Measurements from ENCODE around the gene GSG1. TPM values are rescaled to one million over a fixed set of nuclear protein-coding genes. Genes with fewer than 3 reads are reported as not detected.
A peak's percentile ranks its signal among the peaks of the same experiment; 100 is the strongest.

The GSG1 gene
- total RNA-seq, 1 donor from 2014 or later: 0.23 TPM

DNA sequence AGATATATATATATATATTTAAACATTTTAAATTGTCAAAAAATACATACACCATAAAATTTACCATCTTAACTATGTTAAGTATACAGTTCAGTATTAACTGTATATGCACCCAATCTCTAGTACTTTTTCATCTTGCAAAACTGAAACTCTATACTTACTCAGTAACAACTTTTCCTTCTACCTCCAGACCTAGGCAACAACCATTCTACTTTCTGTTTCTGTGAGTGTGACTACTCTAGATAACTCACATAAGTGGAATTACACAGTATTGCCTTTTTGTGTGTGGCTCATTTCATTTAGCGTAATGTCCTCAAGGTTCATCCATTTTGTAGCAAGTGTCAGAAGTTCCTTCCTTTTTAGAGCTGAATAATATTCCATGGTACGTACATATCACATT lies 51.0 kb downstream of the GSG1 start:
- no peak overlapping the region for H3K27ac ChIP-seq (ENCODE audit: low read depth, low read length)
- no peak for TF ChIP-seq EZH2 (IDR thresholded peaks at IDR 0.05; ENCODE audit: insufficient read depth, low read length)
- TF ChIP-seq, protein P1, sequence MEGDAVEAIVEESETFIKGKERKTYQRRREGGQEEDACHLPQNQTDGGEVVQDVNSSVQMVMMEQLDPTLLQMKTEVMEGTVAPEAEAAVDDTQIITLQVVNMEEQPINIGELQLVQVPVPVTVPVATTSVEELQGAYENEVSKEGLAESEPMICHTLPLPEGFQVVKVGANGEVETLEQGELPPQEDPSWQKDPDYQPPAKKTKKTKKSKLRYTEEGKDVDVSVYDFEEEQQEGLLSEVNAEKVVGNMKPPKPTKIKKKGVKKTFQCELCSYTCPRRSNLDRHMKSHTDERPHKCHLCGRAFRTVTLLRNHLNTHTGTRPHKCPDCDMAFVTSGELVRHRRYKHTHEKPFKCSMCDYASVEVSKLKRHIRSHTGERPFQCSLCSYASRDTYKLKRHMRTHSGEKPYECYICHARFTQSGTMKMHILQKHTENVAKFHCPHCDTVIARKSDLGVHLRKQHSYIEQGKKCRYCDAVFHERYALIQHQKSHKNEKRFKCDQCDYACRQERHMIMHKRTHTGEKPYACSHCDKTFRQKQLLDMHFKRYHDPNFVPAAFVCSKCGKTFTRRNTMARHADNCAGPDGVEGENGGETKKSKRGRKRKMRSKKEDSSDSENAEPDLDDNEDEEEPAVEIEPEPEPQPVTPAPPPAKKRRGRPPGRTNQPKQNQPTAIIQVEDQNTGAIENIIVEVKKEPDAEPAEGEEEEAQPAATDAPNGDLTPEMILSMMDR (IDR thresholded peaks at IDR 0.05; ENCODE audit: insufficient read depth, low read depth, low read length): no peak
- H3K4me2 ChIP-seq (ENCODE audit: low read length): no peak overlapping the region
- H3K9ac ChIP-seq (ENCODE audit: low read length): no peak overlapping the region
- H3K36me3 ChIP-seq (ENCODE audit: insufficient read depth, low read length): no peaks in the 10 kb centered on the region
- H3K27me3 ChIP-seq (ENCODE audit: insufficient read depth, low read length): no peaks in the 10 kb centered on the region
- Mint-ChIP-seq H3K27ac (ENCODE audit: unreplicated experiment) (no peak overlapping the region), H3K4me3 (ENCODE audit: unreplicated experiment) (no peak overlapping the region), H3K36me3 (ENCODE audit: low read depth, unreplicated experiment) (peaks cover 6% of the 10 kb centered on the region), H3K9me3 (ENCODE audit: unreplicated experiment) (peaks cover 12% of the 10 kb centered on the region), H3K4me1 (ENCODE audit: low read depth, unreplicated experiment) (peaks cover 5% of the 10 kb centered on the region), H3K27me3 (ENCODE audit: low read depth, unreplicated experiment) (no peaks in the 10 kb centered on the region)
- peaks cover 4% of the 10 kb centered on the region for H4K20me1 ChIP-seq (ENCODE audit: insufficient read depth, low read length)
- H3K9me3 ChIP-seq (ENCODE audit: insufficient read depth, low read depth, low read length): no peaks in the 10 kb centered on the region
- no peak for FAIRE-seq
- H3K4me3 ChIP-seq (ENCODE audit: insufficient read depth, low read depth, low read length): no peak overlapping the region
- H3K4me1 ChIP-seq (ENCODE audit: insufficient read depth, low read length): no peaks in the 10 kb centered on the region
- no peaks in the 10 kb centered on the region for H3K79me2 ChIP-seq (ENCODE audit: insufficient read depth, low read length)
- H2AFZ ChIP-seq (ENCODE audit: low read depth, low read length): no peak overlapping the region
- DNase-seq (ENCODE audit: low read depth): no peak

DNA sequence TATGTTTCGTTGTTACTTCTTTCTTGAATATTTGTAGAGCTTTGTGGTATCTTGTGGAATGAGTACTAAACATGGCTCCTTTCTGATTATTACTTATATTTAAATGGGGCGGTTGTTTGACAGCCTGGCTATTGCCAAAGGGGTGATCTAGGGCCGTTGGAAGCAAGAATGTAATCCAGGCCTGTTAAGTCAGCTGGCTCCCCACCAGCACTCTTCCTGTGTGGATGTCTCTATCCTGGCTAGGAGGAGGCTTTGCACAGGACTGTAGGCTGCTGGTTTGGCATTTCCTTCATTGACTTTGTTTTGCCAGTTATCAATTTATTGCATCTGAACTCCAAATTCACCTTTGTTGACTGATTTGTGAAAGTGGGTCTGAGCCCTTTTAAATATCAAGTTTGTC lies 53.7 kb downstream of the GSG1 start:
- Mint-ChIP-seq H3K4me3 (ENCODE audit: unreplicated experiment) (no peak overlapping the region), H3K27ac (ENCODE audit: unreplicated experiment) (peak overlapping the region; percentile 13), H3K27me3 (ENCODE audit: low read depth, unreplicated experiment) (no peaks in the 10 kb centered on the region), H3K4me1 (ENCODE audit: low read depth, unreplicated experiment) (peaks cover 5% of the 10 kb centered on the region), H3K36me3 (ENCODE audit: low read depth, unreplicated experiment) (no peaks in the 10 kb centered on the region), H3K9me3 (ENCODE audit: unreplicated experiment) (peaks cover 11% of the 10 kb centered on the region)
- H3K9me3 ChIP-seq (ENCODE audit: insufficient read depth, low read depth, low read length): no peaks in the 10 kb centered on the region
- H2AFZ ChIP-seq (ENCODE audit: low read depth, low read length): no peak overlapping the region
- H3K4me2 ChIP-seq (ENCODE audit: low read length): no peak overlapping the region
- no peaks in the 10 kb centered on the region for H3K79me2 ChIP-seq (ENCODE audit: insufficient read depth, low read length)
- peaks cover 2% of the 10 kb centered on the region for H3K4me1 ChIP-seq (ENCODE audit: insufficient read depth, low read length)
- DNase-seq (ENCODE audit: low read depth) (peak; percentile 12), FAIRE-seq (no peak)
- H4K20me1 ChIP-seq (ENCODE audit: insufficient read depth, low read length): peaks cover 4% of the 10 kb centered on the region
- no peak overlapping the region for H3K9ac ChIP-seq (ENCODE audit: low read length)
- H3K4me3 ChIP-seq (ENCODE audit: insufficient read depth, low read depth, low read length): no peak overlapping the region
- TF ChIP-seq, protein P1 (IDR thresholded peaks at IDR 0.05; ENCODE audit: insufficient read depth, low read depth, low read length): no peak
- TF ChIP-seq EZH2 (IDR thresholded peaks at IDR 0.05; ENCODE audit: insufficient read depth, low read length): no peak
- no peak overlapping the region for H3K27ac ChIP-seq (ENCODE audit: low read depth, low read length)
- H3K36me3 ChIP-seq (ENCODE audit: insufficient read depth, low read length): no peaks in the 10 kb centered on the region
- H3K27me3 ChIP-seq (ENCODE audit: insufficient read depth, low read length): no peaks in the 10 kb centered on the region

- no peak overlapping the region for H3K4me2 ChIP-seq (ENCODE audit: low read length)
- no peak for DNase-seq (ENCODE audit: low read depth)
- no peak overlapping the region for H3K27ac ChIP-seq (ENCODE audit: low read depth, low read length)
- no peak overlapping the region for H2AFZ ChIP-seq (ENCODE audit: low read depth, low read length)
- no peaks in the 10 kb centered on the region for H3K36me3 ChIP-seq (ENCODE audit: insufficient read depth, low read length)
- no peak overlapping the region for H3K4me3 ChIP-seq (ENCODE audit: insufficient read depth, low read depth, low read length)
- peaks cover 7% of the 10 kb centered on the region for H3K4me1 ChIP-seq (ENCODE audit: insufficient read depth, low read length)
- no peak for TF ChIP-seq EZH2 (IDR thresholded peaks at IDR 0.05; ENCODE audit: insufficient read depth, low read length)
- TF ChIP-seq, protein P1 (IDR thresholded peaks at IDR 0.05; ENCODE audit: insufficient read depth, low read depth, low read length): no peak
- Mint-ChIP-seq H3K36me3 (ENCODE audit: low read depth, unreplicated experiment) (no peaks in the 10 kb centered on the region), H3K27ac (ENCODE audit: unreplicated experiment) (no peak overlapping the region), H3K4me3 (ENCODE audit: unreplicated experiment) (no peak overlapping the region), H3K9me3 (ENCODE audit: unreplicated experiment) (no peaks in the 10 kb centered on the region), H3K27me3 (ENCODE audit: low read depth, unreplicated experiment) (peaks cover 6% of the 10 kb centered on the region), H3K4me1 (ENCODE audit: low read depth, unreplicated experiment) (peaks cover 5% of the 10 kb centered on the region)
- H3K9me3 ChIP-seq (ENCODE audit: insufficient read depth, low read depth, low read length): no peaks in the 10 kb centered on the region
- H3K27me3 ChIP-seq (ENCODE audit: insufficient read depth, low read length): peaks cover 3% of the 10 kb centered on the region
- H4K20me1 ChIP-seq (ENCODE audit: insufficient read depth, low read length): peaks cover 4% of the 10 kb centered on the region
- FAIRE-seq: no peak
- H3K79me2 ChIP-seq (ENCODE audit: insufficient read depth, low read length): no peaks in the 10 kb centered on the region
- no peak overlapping the region for H3K9ac ChIP-seq (ENCODE audit: low read length)
These were observed 56.5 kb downstream of the GSG1 start for GRCh38 chr12:13046964-13047363.
